SK-N-SH (cell line): Measurements from ENCODE around the gene MAP4K4. TPM values are rescaled to one million over a fixed set of nuclear protein-coding genes. Genes with fewer than 3 reads are reported as not detected.

Experiments used
- CTCF ChIA-PET: fragments of 300-600, 350-600 bp; formaldehyde crosslinking; extraction: SDS; loops from one replicate; lab custom pipeline; 2021; lab: Yijun Ruan, JAX
- POLR2A ChIA-PET: fragments of 350-600 bp; sonication (Branson Sonifier 250); formaldehyde crosslinking; extraction: SDS; loops from one replicate; lab custom pipeline; 2020; ENCODE audit warnings: antibody characterized with exemption, inconsistent platforms; lab: Yijun Ruan, JAX
- DNase-seq: peaks from one replicate; pipeline ENCODE4 v3.0.0; 2012
- H2AFZ ChIP-seq: fragments of 200-600 bp; sonication (generic); 2 replicates; pipeline ENCODE4 v1.8.1; 2016; ENCODE audit warnings: antibody characterized with exemption, mild to moderate bottlenecking, low read depth
- H3F3A ChIP-seq: fragments of 200-600 bp; sonication (generic); replicated peaks from 2 replicates; pipeline ENCODE3; 2016; ENCODE audit warnings: antibody characterized with exemption, mild to moderate bottlenecking; ENCODE audit not compliant: insufficient read depth
- H3K27ac ChIP-seq, 2 experiments: fragments of 200-500 bp in 1 of 2; fragments of 200-600 bp in 1 of 2; sonication (Bioruptor generic) in 1 of 2; sonication (generic), shearing (Covaris generic) in 1 of 2; 2 replicates each; pipeline versions ENCODE4 v1.5.1 to v1.6.1; 2014 to 2016; ENCODE audit warnings: low read depth in 2 of 2, inconsistent platforms in 1 of 2, low read length in 1 of 2, mild to moderate bottlenecking in 1 of 2, mixed read lengths in 1 of 2
- H3K27me3 ChIP-seq: fragments of 200-600 bp; sonication (generic), shearing (Covaris generic); 2 replicates; pipeline ENCODE4 v1.6.1; 2016; ENCODE audit warnings: mixed run types; ENCODE audit not compliant: insufficient read depth
- H3K36me3 ChIP-seq, 2 experiments: fragments of 200-500 bp in 1 of 2; fragments of 200-600 bp in 1 of 2; sonication (Bioruptor generic) in 1 of 2; sonication (generic) in 1 of 2; replicated peaks in 1 of 2; 2 replicates each; pipeline versions ENCODE3 to v1.5.1; 2014 to 2016; ENCODE audit warnings: low read length in 1 of 2, mild to moderate bottlenecking in 1 of 2; ENCODE audit not compliant: insufficient read depth in 2 of 2, control insufficient read depth in 1 of 2
- H3K4me1 ChIP-seq, 2 experiments: fragments of 200-500 bp in 1 of 2; fragments of 200-600 bp in 1 of 2; sonication (Bioruptor generic) in 1 of 2; sonication (generic), shearing (Covaris generic) in 1 of 2; 2 replicates each; pipeline versions ENCODE4 v1.5.1 to v1.6.1; 2014 to 2016; ENCODE audit warnings: low read depth in 1 of 2, low read length in 1 of 2, mixed run types in 1 of 2; ENCODE audit not compliant: insufficient read depth in 2 of 2, control insufficient read depth in 1 of 2
- H3K4me2 ChIP-seq: fragments of 200-600 bp; sonication (generic), shearing (Covaris generic); 2 replicates; pipeline ENCODE4 v1.6.1; 2017; ENCODE audit warnings: mixed run types
- H3K4me3 ChIP-seq, 2 experiments: fragments of 200-500 bp in 1 of 2; fragments of 200-600 bp in 1 of 2; sonication (Bioruptor generic) in 1 of 2; sonication (generic), shearing (Covaris generic) in 1 of 2; 2 replicates each; pipeline versions ENCODE4 v1.5.1 to v1.8.1; 2014 to 2016; ENCODE audit warnings: low read depth in 2 of 2, inconsistent platforms in 1 of 2, low read length in 1 of 2, mild to moderate bottlenecking in 1 of 2, mixed read lengths in 1 of 2, moderate library complexity in 1 of 2
- H3K79me2 ChIP-seq: fragments of 200-600 bp; sonication (generic); 2 replicates; pipeline ENCODE4 v1.8.1; 2017; ENCODE audit warnings: mild to moderate bottlenecking; ENCODE audit not compliant: insufficient read depth
- H3K9ac ChIP-seq: fragments of 200-600 bp; sonication (generic); 2 replicates; pipeline ENCODE4 v1.6.1; 2017; ENCODE audit warnings: mixed run types
- H3K9me2 ChIP-seq: fragments of 200-600 bp; sonication (generic); 2 replicates; pipeline ENCODE4 v1.6.1; 2017; ENCODE audit warnings: mixed run types
- H3K9me3 ChIP-seq: fragments of 200-600 bp; sonication (generic); 2 replicates; pipeline ENCODE4 v1.6.1; 2017; ENCODE audit warnings: mixed run types, mild to moderate bottlenecking, moderate library complexity
- H4K20me1 ChIP-seq: fragments of 200-600 bp; sonication (generic); 2 replicates; pipeline ENCODE4 v1.6.1; 2017; ENCODE audit warnings: mild to moderate bottlenecking, mixed run types; ENCODE audit not compliant: insufficient read depth
- CHD2 ChIP-seq: fragments of 150-350 bp; IDR thresholded peaks from 2 replicates; pipeline ENCODE4 v1.6.1; 2018; ENCODE audit warnings: low read length; ENCODE audit not compliant: partially characterized antibody
- EP300 ChIP-seq, 2 experiments: IDR thresholded peaks; 2 replicates each; pipeline versions ENCODE4 v1.4.0 to v1.6.1; 2012; ENCODE audit warnings: borderline replicate concordance in 1 of 2, low read depth in 1 of 2, low read length in 1 of 2
- FOSL2 ChIP-seq: IDR thresholded peaks from 2 replicates; pipeline ENCODE4 v1.4.0; 2012; ENCODE audit warnings: low read depth, mild to moderate bottlenecking, moderate library complexity, borderline replicate concordance
- FOXJ3 ChIP-seq: sonication (generic); formaldehyde crosslinking; IDR thresholded peaks from 2 replicates; pipeline ENCODE4 v1.5.1; 2020; ENCODE audit warnings: mild to moderate bottlenecking, missing genetic modification reagents
- GABPA ChIP-seq: IDR thresholded peaks from 2 replicates; pipeline ENCODE4 v1.4.0; 2012; ENCODE audit warnings: low read depth, mild to moderate bottlenecking
- MEF2A ChIP-seq: IDR thresholded peaks from 2 replicates; pipeline ENCODE4 v1.4.0; 2012; ENCODE audit warnings: low read depth, borderline replicate concordance
- NFIC ChIP-seq: IDR thresholded peaks from 2 replicates; pipeline ENCODE4 v1.4.0; 2012; ENCODE audit warnings: borderline replicate concordance
- NRF1 ChIP-seq: IDR thresholded peaks from 2 replicates; pipeline ENCODE4 v1.6.1; 2012; ENCODE audit warnings: low read depth, mild to moderate bottlenecking, low read length
- POLR2AphosphoS5 ChIP-seq: IDR thresholded peaks from 2 replicates; pipeline ENCODE4 v1.6.1; 2012; ENCODE audit warnings: low read depth, low read length
- SIN3A ChIP-seq: IDR thresholded peaks from 2 replicates; pipeline ENCODE4 v1.6.1; 2012; ENCODE audit warnings: low read depth, mild to moderate bottlenecking, low read length, moderate library complexity, borderline replicate concordance
- SMC3 ChIP-seq: IDR thresholded peaks from 2 replicates; pipeline ENCODE4 v1.6.1; 2012; ENCODE audit warnings: low read depth, low read length, improper control_type of control experiment
- TCF12 ChIP-seq: IDR thresholded peaks from 2 replicates; pipeline ENCODE4 v1.4.0; 2012
- TEAD4 ChIP-seq: IDR thresholded peaks from 2 replicates; pipeline ENCODE4 v1.4.0; 2012; ENCODE audit warnings: mild to moderate bottlenecking, borderline replicate concordance; ENCODE audit not compliant: insufficient read depth
- WGBS: methylation state at CpG from one replicate; pipeline ENCODE4 v1.1.6; 2017; ENCODE audit warnings: low lambda C conversion rate; 5-methylcytosine and 5-hydroxymethylcytosine counted together
- polyA plus RNA-seq, 3 experiments: library from polyadenylated mRNA; depleted of rRNA; stranded (reverse); fragments of >200 nt; gene quantifications; 2 replicates each; pipeline ENCODE4 v1.2.3, GENCODE V29; 2012
- TF ChIP-seq, protein P1 (sequence below): fragments of 200-600 bp; sonication (generic); IDR thresholded peaks from 2 replicates; pipeline ENCODE4 v1.6.1; 2017; ENCODE audit warnings: antibody characterized with exemption, mild to moderate bottlenecking, moderate library complexity
- TF ChIP-seq, protein P2 (sequence below): fragments of 150-350 bp; IDR thresholded peaks from 2 replicates; pipeline ENCODE4 v1.6.1; 2016; ENCODE audit warnings: mild to moderate bottlenecking, low read depth, low read length
- TF ChIP-seq, protein P3 (sequence below): IDR thresholded peaks from 2 replicates; pipeline ENCODE4 v1.4.0; 2012; ENCODE audit warnings: low read depth, borderline replicate concordance
- TF ChIP-seq, protein P4 (sequence below): IDR thresholded peaks from 2 replicates; pipeline ENCODE4 v1.6.1; 2012; ENCODE audit warnings: mild to moderate bottlenecking, low read depth, low read length, moderate library complexity
- TF ChIP-seq, protein P5 (sequence below): IDR thresholded peaks from 2 replicates; pipeline ENCODE4 v1.4.0; 2012; ENCODE audit warnings: low read depth, borderline replicate concordance

MAP4K4 gene
- polyA plus RNA-seq, 1 of the 3 experiments (the other 2 are of a cell fraction): 72.9 TPM

DNA sequence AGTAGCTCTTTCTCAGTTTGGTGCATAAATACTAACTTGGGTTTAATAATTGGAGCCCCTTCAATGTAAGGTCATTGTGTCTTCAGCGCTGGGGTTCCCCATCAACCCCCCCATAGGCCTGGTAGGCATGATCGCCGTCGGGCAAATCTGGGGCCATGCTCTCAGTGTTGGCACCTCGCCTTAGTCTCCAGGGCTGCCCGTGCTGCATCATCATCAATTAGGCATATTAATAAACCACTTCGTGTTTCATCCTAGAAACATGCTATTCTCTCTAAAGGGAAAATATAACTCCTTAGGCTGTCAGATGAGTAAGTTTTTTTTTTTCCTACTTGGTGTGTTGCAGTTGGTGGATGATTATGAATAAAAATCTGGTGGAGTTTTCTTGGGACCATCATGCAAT, 197.5 kb downstream of the MAP4K4 start:
- no peaks in the 10 kb centered on the region; a peak in 1 of 4 replicates for H3K4me1 ChIP-seq
- no peak for TF ChIP-seq GABPA
- no peak overlapping the region for H3K27ac ChIP-seq
- no peaks in the 10 kb centered on the region; the same call in 1 of the 2 replicates for H3K79me2 ChIP-seq
- peaks cover 47 to 61% of the 10 kb centered on the region in 2 experiments for H3K36me3 ChIP-seq
- H3K9ac ChIP-seq: no peak overlapping the region
- CTCF ChIA-PET: interaction anchor here (1.9 kb wide), 1 partner anchor 11 kb away, joined by 8 read pairs; no protein-coding TSS in a partner anchor
- H3K9me2 ChIP-seq: no peaks in the 10 kb centered on the region
- H4K20me1 ChIP-seq: no peaks in the 10 kb centered on the region
- no peak for DNase-seq
- POLR2A ChIA-PET: no interaction called here
- H3K4me3 ChIP-seq: no peak overlapping the region
- H3F3A ChIP-seq: peaks cover 15% of the 10 kb centered on the region
- no peaks in the 10 kb centered on the region for H3K9me3 ChIP-seq
- H2AFZ ChIP-seq: no peak overlapping the region
- 95% methylated on average over 7 of the region's 7 CpGs for WGBS
- no peaks in the 10 kb centered on the region for H3K27me3 ChIP-seq
- H3K4me2 ChIP-seq: no peak overlapping the region

DNA sequence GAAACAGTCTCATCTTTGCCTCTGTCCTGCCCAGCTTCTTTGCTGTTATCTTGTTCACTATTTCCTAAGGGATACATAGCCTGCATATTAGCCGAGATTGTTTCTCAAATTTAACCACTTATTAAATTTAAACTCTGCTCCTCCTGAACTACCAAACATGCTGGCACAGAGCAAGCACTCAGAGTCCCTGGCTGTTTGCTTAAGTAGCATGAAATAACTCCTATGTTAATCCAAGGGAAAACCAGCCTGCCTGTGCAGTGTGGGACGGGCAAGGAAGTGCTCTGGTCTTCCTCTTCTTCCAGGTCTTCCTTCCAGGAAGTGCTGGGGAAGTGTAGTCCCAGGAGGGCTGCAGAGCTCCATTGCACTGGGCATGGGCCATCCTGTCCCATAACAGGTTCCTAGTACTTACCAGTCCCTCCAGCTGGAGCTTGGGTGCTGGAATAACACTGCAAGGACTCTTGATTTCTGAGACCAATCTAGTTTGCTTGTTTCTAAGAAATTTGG, 198.4 kb downstream of the MAP4K4 start:
- Histone ChIP-seq H3K79me2 (no peaks in the 10 kb centered on the region), H3K4me1 (no peaks in the 10 kb centered on the region; a peak in 1 of 4 replicates), H4K20me1 (no peaks in the 10 kb centered on the region), H3K9ac (no peak overlapping the region), H3K9me2 (no peaks in the 10 kb centered on the region), H3K27ac (no peak overlapping the region), H3K4me2 (no peak overlapping the region), H2AFZ (no peak overlapping the region), H3F3A (peaks cover 15% of the 10 kb centered on the region), H3K36me3 (peaks cover 47 to 52% of the 10 kb centered on the region in 2 experiments), H3K4me3 (no peak overlapping the region), H3K9me3 (no peaks in the 10 kb centered on the region), H3K27me3 (no peaks in the 10 kb centered on the region)
- WGBS: 95% methylated on average over 2 of the region's 2 CpGs
- ChIA-PET POLR2A (no interaction called here), CTCF (interaction anchor here (3.2 kb wide), 1 partner anchor 12 kb away, joined by 9 read pairs; no protein-coding TSS in a partner anchor)
- no peak for DNase-seq
- TF ChIP-seq NFIC (no peak), GABPA (no peak), FOXJ3 (no peak), SMC3 (no peak), TEAD4 (no peak), MEF2A (no peak), CHD2 (no peak), FOSL2 (no peak), EP300 (IDR thresholded peaks at IDR 0.05; ENCODE audit: borderline replicate concordance in 1 of 2, low read depth in 1 of 2, low read length in 1 of 2) (no peak), POLR2AphosphoS5 (no peak), TCF12 (no peak), NRF1 (no peak), SIN3A (no peak)
- TF ChIP-seq, protein P1, sequence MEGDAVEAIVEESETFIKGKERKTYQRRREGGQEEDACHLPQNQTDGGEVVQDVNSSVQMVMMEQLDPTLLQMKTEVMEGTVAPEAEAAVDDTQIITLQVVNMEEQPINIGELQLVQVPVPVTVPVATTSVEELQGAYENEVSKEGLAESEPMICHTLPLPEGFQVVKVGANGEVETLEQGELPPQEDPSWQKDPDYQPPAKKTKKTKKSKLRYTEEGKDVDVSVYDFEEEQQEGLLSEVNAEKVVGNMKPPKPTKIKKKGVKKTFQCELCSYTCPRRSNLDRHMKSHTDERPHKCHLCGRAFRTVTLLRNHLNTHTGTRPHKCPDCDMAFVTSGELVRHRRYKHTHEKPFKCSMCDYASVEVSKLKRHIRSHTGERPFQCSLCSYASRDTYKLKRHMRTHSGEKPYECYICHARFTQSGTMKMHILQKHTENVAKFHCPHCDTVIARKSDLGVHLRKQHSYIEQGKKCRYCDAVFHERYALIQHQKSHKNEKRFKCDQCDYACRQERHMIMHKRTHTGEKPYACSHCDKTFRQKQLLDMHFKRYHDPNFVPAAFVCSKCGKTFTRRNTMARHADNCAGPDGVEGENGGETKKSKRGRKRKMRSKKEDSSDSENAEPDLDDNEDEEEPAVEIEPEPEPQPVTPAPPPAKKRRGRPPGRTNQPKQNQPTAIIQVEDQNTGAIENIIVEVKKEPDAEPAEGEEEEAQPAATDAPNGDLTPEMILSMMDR: no peak
- TF ChIP-seq, protein P2, sequence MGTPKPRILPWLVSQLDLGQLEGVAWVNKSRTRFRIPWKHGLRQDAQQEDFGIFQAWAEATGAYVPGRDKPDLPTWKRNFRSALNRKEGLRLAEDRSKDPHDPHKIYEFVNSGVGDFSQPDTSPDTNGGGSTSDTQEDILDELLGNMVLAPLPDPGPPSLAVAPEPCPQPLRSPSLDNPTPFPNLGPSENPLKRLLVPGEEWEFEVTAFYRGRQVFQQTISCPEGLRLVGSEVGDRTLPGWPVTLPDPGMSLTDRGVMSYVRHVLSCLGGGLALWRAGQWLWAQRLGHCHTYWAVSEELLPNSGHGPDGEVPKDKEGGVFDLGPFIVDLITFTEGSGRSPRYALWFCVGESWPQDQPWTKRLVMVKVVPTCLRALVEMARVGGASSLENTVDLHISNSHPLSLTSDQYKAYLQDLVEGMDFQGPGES: no peak
- TF ChIP-seq, protein P3, sequence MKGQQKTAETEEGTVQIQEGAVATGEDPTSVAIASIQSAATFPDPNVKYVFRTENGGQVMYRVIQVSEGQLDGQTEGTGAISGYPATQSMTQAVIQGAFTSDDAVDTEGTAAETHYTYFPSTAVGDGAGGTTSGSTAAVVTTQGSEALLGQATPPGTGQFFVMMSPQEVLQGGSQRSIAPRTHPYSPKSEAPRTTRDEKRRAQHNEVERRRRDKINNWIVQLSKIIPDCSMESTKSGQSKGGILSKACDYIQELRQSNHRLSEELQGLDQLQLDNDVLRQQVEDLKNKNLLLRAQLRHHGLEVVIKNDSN: no peak
- TF ChIP-seq, protein P4, sequence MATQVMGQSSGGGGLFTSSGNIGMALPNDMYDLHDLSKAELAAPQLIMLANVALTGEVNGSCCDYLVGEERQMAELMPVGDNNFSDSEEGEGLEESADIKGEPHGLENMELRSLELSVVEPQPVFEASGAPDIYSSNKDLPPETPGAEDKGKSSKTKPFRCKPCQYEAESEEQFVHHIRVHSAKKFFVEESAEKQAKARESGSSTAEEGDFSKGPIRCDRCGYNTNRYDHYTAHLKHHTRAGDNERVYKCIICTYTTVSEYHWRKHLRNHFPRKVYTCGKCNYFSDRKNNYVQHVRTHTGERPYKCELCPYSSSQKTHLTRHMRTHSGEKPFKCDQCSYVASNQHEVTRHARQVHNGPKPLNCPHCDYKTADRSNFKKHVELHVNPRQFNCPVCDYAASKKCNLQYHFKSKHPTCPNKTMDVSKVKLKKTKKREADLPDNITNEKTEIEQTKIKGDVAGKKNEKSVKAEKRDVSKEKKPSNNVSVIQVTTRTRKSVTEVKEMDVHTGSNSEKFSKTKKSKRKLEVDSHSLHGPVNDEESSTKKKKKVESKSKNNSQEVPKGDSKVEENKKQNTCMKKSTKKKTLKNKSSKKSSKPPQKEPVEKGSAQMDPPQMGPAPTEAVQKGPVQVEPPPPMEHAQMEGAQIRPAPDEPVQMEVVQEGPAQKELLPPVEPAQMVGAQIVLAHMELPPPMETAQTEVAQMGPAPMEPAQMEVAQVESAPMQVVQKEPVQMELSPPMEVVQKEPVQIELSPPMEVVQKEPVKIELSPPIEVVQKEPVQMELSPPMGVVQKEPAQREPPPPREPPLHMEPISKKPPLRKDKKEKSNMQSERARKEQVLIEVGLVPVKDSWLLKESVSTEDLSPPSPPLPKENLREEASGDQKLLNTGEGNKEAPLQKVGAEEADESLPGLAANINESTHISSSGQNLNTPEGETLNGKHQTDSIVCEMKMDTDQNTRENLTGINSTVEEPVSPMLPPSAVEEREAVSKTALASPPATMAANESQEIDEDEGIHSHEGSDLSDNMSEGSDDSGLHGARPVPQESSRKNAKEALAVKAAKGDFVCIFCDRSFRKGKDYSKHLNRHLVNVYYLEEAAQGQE: no peak
- TF ChIP-seq, protein P5, sequence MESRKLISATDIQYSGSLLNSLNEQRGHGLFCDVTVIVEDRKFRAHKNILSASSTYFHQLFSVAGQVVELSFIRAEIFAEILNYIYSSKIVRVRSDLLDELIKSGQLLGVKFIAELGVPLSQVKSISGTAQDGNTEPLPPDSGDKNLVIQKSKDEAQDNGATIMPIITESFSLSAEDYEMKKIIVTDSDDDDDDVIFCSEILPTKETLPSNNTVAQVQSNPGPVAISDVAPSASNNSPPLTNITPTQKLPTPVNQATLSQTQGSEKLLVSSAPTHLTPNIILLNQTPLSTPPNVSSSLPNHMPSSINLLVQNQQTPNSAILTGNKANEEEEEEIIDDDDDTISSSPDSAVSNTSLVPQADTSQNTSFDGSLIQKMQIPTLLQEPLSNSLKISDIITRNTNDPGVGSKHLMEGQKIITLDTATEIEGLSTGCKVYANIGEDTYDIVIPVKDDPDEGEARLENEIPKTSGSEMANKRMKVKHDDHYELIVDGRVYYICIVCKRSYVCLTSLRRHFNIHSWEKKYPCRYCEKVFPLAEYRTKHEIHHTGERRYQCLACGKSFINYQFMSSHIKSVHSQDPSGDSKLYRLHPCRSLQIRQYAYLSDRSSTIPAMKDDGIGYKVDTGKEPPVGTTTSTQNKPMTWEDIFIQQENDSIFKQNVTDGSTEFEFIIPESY: no peak
